H1 (cell line): Measurements from ENCODE around the gene PRKAR1B. TPM values are rescaled to one million over a fixed set of nuclear protein-coding genes. Genes with fewer than 3 reads are reported as not detected.

Experiments
- CTCF ChIA-PET: fragments of 300-600 bp; sonication (Branson Sonifier 250); formaldehyde crosslinking; loops from one replicate; lab custom pipeline; 2021; ENCODE audit not compliant: partially characterized antibody; lab: Charles Lee
- POLR2A ChIA-PET: fragments of 300-600 bp; sonication (Branson Sonifier 250); formaldehyde crosslinking; loops from one replicate; lab custom pipeline; 2021; ENCODE audit warnings: inconsistent platforms; ENCODE audit not compliant: partially characterized antibody; lab: Charles Lee
- DNase-seq, 2 experiments: peaks; one replicate each; pipeline versions ENCODE4 v3.0.0 to v3.0.0-alpha.2; 2010 to 2022; ENCODE audit warnings: low spot score in 2 of 2, low read depth in 1 of 2, mixed read lengths in 1 of 2
- FAIRE-seq: peaks from 2 replicates; lab custom pipeline; 2011; peaks lifted over from hg19 to GRCh38; lab: Jason Lieb, UNC
- H2AFZ ChIP-seq: 2 replicates; pipeline ENCODE4 v1.8.1; 2012; ENCODE audit warnings: low read length, inconsistent platforms
- H2AK5ac ChIP-seq: 2 replicates; pipeline ENCODE4 v1.6.1; 2013; ENCODE audit warnings: low read depth, low read length
- H2BK120ac ChIP-seq: replicated peaks from 2 replicates; pipeline ENCODE3; 2013; ENCODE audit warnings: low read depth, low read length, inconsistent platforms
- H2BK12ac ChIP-seq: 2 replicates; pipeline ENCODE4 v1.6.1; 2013; ENCODE audit warnings: low read depth, low read length
- H2BK15ac ChIP-seq: 2 replicates; pipeline ENCODE4 v1.6.1; 2013; ENCODE audit warnings: low read length
- H2BK20ac ChIP-seq: 2 replicates; pipeline ENCODE4 v1.6.1; 2013; ENCODE audit warnings: low read length
- H2BK5ac ChIP-seq: 2 replicates; pipeline ENCODE4 v1.6.1; 2013; ENCODE audit warnings: low read depth, low read length
- H3K14ac ChIP-seq: 2 replicates; pipeline ENCODE4 v1.6.1; 2013; ENCODE audit warnings: inconsistent platforms; ENCODE audit not compliant: insufficient read length
- H3K18ac ChIP-seq: 2 replicates; pipeline ENCODE4 v1.6.1; 2013; ENCODE audit warnings: low read length; ENCODE audit errors: extremely low read depth
- H3K23ac ChIP-seq: 2 replicates; pipeline ENCODE4 v1.6.1; 2013; ENCODE audit warnings: inconsistent platforms; ENCODE audit not compliant: insufficient read length
- H3K23me2 ChIP-seq: 2 replicates; pipeline ENCODE4 v1.6.1; 2013; ENCODE audit warnings: low read depth, low read length
- H3K27ac ChIP-seq: 2 replicates; pipeline ENCODE4 v1.6.1; 2011; ENCODE audit warnings: low read depth, low read length, inconsistent platforms
- H3K27me3 ChIP-seq, 4 experiments: replicated peaks in 1 of 4; 1 replicate in 1 of 4; 2 replicates in 3 of 4; pipeline versions ENCODE4 v1.6.1 to v1.8.1; 2011 to 2013; ENCODE audit warnings: low read length in 3 of 4, mild to moderate bottlenecking in 3 of 4, inconsistent platforms in 2 of 4, mixed read lengths in 2 of 4, moderate library complexity in 1 of 4; ENCODE audit not compliant: control insufficient read depth in 3 of 4, insufficient read depth in 3 of 4; ENCODE audit errors: extremely low read depth in 1 of 4
- H3K36me3 ChIP-seq, 4 experiments: 2 replicates each; pipeline versions ENCODE4 v1.6.1 to v1.8.1; 2011 to 2013; ENCODE audit warnings: mild to moderate bottlenecking in 4 of 4, low read length in 3 of 4, moderate library complexity in 2 of 4, control low read depth in 1 of 4, inconsistent platforms in 1 of 4; ENCODE audit not compliant: insufficient read depth in 4 of 4, control insufficient read depth in 2 of 4
- H3K4ac ChIP-seq: replicated peaks from 2 replicates; pipeline ENCODE3; 2013; ENCODE audit warnings: low read length, low read depth, mixed read lengths, inconsistent platforms; ENCODE audit not compliant: insufficient read length
- H3K4me1 ChIP-seq, 4 experiments: replicated peaks in 1 of 4; 1 replicate in 1 of 4; 2 replicates in 3 of 4; pipeline versions ENCODE4 v1.6.1 to v1.8.1; 2011 to 2013; ENCODE audit warnings: low read length in 3 of 4, inconsistent platforms in 2 of 4, mixed read lengths in 1 of 4; ENCODE audit not compliant: insufficient read depth in 4 of 4, control insufficient read depth in 3 of 4
- H3K4me2 ChIP-seq, 2 experiments: 2 replicates each; pipeline versions ENCODE4 v1.6.1 to v1.8.1; 2011 to 2013; ENCODE audit warnings: low read depth in 2 of 2, low read length in 2 of 2, control low read depth in 1 of 2, inconsistent platforms in 1 of 2, mild to moderate bottlenecking in 1 of 2; ENCODE audit not compliant: insufficient read depth in 1 of 2
- H3K4me3 ChIP-seq, 4 experiments: fragments of 200-600, 300-600 bp in 1 of 4; sonication (generic), shearing (Covaris generic), sonication (Bioruptor Twin) in 1 of 4; 2 replicates each; pipeline versions ENCODE4 v1.5.1 to v1.8.1; 2011 to 2016; ENCODE audit warnings: low read length in 4 of 4, low read depth in 3 of 4, control low read depth in 2 of 4, inconsistent platforms in 2 of 4, mild to moderate bottlenecking in 2 of 4, mixed read lengths in 1 of 4, moderate library complexity in 1 of 4; ENCODE audit not compliant: insufficient read depth in 2 of 4; ENCODE audit errors: extremely low read depth in 1 of 4
- H3K56ac ChIP-seq: replicated peaks from 2 replicates; pipeline ENCODE3; 2013; ENCODE audit warnings: low read depth, mild to moderate bottlenecking, mixed read lengths, low read length, inconsistent platforms; ENCODE audit not compliant: insufficient read length
- H3K79me1 ChIP-seq: 2 replicates; pipeline ENCODE4 v1.6.1; 2013; ENCODE audit warnings: low read depth, low read length, control low read depth
- H3K79me2 ChIP-seq, 2 experiments: 2 replicates each; pipeline versions ENCODE4 v1.6.1 to v1.8.1; 2012 to 2013; ENCODE audit warnings: low read length in 2 of 2, mild to moderate bottlenecking in 2 of 2, inconsistent platforms in 1 of 2; ENCODE audit not compliant: insufficient read depth in 2 of 2, control insufficient read depth in 1 of 2
- H3K9ac ChIP-seq, 4 experiments: replicated peaks in 1 of 4; 1 replicate in 1 of 4; 2 replicates in 3 of 4; pipeline versions ENCODE4 v1.6.1 to v1.8.1; 2011 to 2013; ENCODE audit warnings: low read depth in 3 of 4, low read length in 3 of 4, control low read depth in 2 of 4, mild to moderate bottlenecking in 2 of 4, moderate library complexity in 2 of 4, inconsistent platforms in 1 of 4; ENCODE audit errors: extremely low read depth in 1 of 4
- H3K9me3 ChIP-seq, 2 experiments: 2 replicates each; pipeline versions ENCODE4 v1.6.1 to v1.8.1; 2012 to 2013; ENCODE audit warnings: mild to moderate bottlenecking in 2 of 2, moderate library complexity in 2 of 2, control low read depth in 1 of 2, inconsistent platforms in 1 of 2, low read depth in 1 of 2, low read length in 1 of 2, mixed read lengths in 1 of 2; ENCODE audit not compliant: insufficient read depth in 2 of 2
- H4K20me1 ChIP-seq, 2 experiments: replicated peaks in 1 of 2; 2 replicates each; pipeline versions ENCODE3 to v1.8.1; 2011 to 2013; ENCODE audit warnings: inconsistent platforms in 2 of 2, low read length in 2 of 2, mild to moderate bottlenecking in 1 of 2; ENCODE audit not compliant: insufficient read depth in 2 of 2, control insufficient read depth in 1 of 2
- H4K5ac ChIP-seq: 2 replicates; pipeline ENCODE4 v1.6.1; 2013; ENCODE audit warnings: low read length, low read depth, mixed read lengths, inconsistent platforms; ENCODE audit not compliant: insufficient read length
- H4K8ac ChIP-seq: 2 replicates; pipeline ENCODE4 v1.8.0; 2013; ENCODE audit warnings: mild to moderate bottlenecking, moderate library complexity, low read length, inconsistent platforms; ENCODE audit not compliant: insufficient read depth; ENCODE audit errors: extremely low read depth
- H4K91ac ChIP-seq: replicated peaks from 2 replicates; pipeline ENCODE3; 2013; ENCODE audit warnings: low read length, mixed read lengths, inconsistent platforms; ENCODE audit not compliant: insufficient read length
- ASH2L ChIP-seq: fragments of 200-600, 300-600 bp; sonication (generic); IDR thresholded peaks from one replicate; pipeline ENCODE4 v1.7.1; 2017; ENCODE audit warnings: low read length
- ATF2 ChIP-seq: IDR thresholded peaks from 2 replicates; pipeline ENCODE4 v1.6.1; 2012; ENCODE audit warnings: low read length, inconsistent platforms
- CBX8 ChIP-seq: fragments of 300-800, 300-1000 bp; sonication (generic); IDR thresholded peaks from 2 replicates; pipeline ENCODE4 v1.7.1; 2016; ENCODE audit warnings: low read depth, low read length, borderline replicate concordance
- CEBPB ChIP-seq: IDR thresholded peaks from 2 replicates; pipeline ENCODE4 v1.6.1; 2012; ENCODE audit warnings: low read depth, low read length
- CHD2 ChIP-seq: IDR thresholded peaks from 2 replicates; pipeline ENCODE4 v1.6.1; 2012; ENCODE audit warnings: low read length, improper control_type of control experiment
- CREB1 ChIP-seq: IDR thresholded peaks from 2 replicates; pipeline ENCODE4 v1.6.1; 2012; ENCODE audit warnings: inconsistent platforms
- EGR1 ChIP-seq: IDR thresholded peaks from 2 replicates; pipeline ENCODE4 v1.6.1; 2011; ENCODE audit warnings: low read depth, low read length, borderline replicate concordance
- GTF2F1 ChIP-seq: IDR thresholded peaks from 2 replicates; pipeline ENCODE4 v1.6.1; 2012; ENCODE audit warnings: low read depth, low read length, improper control_type of control experiment, borderline replicate concordance
- HDAC6 ChIP-seq: IDR thresholded peaks from one replicate; pipeline ENCODE4 v1.7.1; 2012; ENCODE audit warnings: low read depth, mild to moderate bottlenecking, inconsistent platforms, low read length, moderate library complexity
- RBBP5 ChIP-seq: IDR thresholded peaks from 2 replicates; pipeline ENCODE4 v1.7.1; 2012; ENCODE audit warnings: low read depth, mild to moderate bottlenecking, inconsistent platforms, low read length, moderate library complexity, borderline replicate concordance
- RXRA ChIP-seq: IDR thresholded peaks from 2 replicates; pipeline ENCODE4 v1.6.1; 2011; ENCODE audit warnings: low read depth, mild to moderate bottlenecking, low read length, moderate library complexity; ENCODE audit not compliant: insufficient read depth
- YY1 ChIP-seq: IDR thresholded peaks from 2 replicates; pipeline ENCODE4 v1.6.1; 2011; ENCODE audit warnings: low read depth, mild to moderate bottlenecking, low read length
- whole genome bisulfite sequencing, 2 experiments: shearing (Covaris generic) in 1 of 2; methylation state at CpG; one replicate each; pipeline versions ENCODE4 v1.1.6 to v1.1.7; 2013 to 2015; ENCODE audit warnings: low lambda C conversion rate in 2 of 2, mixed read lengths in 2 of 2, inconsistent platforms in 1 of 2, low coverage in 1 of 2, missing lambda C conversion rate in 1 of 2; ENCODE audit not compliant: insufficient replicate concordance in 2 of 2, insufficient coverage in 1 of 2, insufficient read length in 1 of 2; ENCODE audit errors: extremely low coverage in 1 of 2, missing lambda C conversion rate in 1 of 2; 5-methylcytosine and 5-hydroxymethylcytosine counted together
- polyA plus RNA-seq, 7 experiments: library from polyadenylated mRNA; depleted of rRNA in 3 of 7; stranded (reverse) in 5 of 7; unstranded in 2 of 7; fragments of >200 nt in 5 of 7; fragments of 200-250 nt in 2 of 7; gene quantifications; 1 replicate in 5 of 7; 2 replicates in 1 of 7; 4 replicates in 1 of 7; pipeline versions ENCODE4 v1.2.1 to v1.2.3, GENCODE V29; 2011 to 2013; ENCODE audit warnings: missing spikeins in 2 of 7, mixed read lengths in 2 of 7
- total RNA-seq: library from RNA; stranded (reverse); fragmentation: NEBNext Ultra II Directional; extraction: Animal tissue kit (Norgen Biotek cat#: 25700); gene quantifications from 2 replicates; pipeline ENCODE4 v1.2.1, GENCODE V29; 2021
- TF ChIP-seq, protein P1 (sequence below): IDR thresholded peaks from 2 replicates; pipeline ENCODE4 v1.6.1; 2012; ENCODE audit warnings: inconsistent platforms

PRKAR1B gene
- total and polyA plus RNA-seq, 2 of the 8 experiments (the other 6 are each of a cell fraction or from before 2014, with no cell fraction given), result 12.3 to 55.7 TPM

DNA sequence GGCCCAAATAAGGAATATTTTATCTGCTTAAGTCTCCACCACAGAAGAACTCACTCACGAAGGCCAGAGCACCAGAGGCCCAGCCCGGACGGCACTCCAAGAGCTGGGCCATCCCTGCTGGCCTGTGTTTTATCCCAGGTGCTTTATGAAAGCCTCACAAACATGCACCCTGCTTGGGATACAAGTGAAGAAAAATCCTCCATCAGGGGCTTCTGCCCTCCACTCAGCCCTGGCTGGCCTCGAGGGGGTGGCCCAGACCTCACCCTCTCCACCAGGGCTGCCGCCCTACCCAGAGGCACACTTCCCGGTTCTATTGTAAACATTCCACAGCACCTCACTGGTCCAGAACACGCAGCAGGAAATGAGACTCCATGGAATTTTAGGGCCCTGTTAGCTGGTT is 20.4 kb downstream of the PRKAR1B start:
- Histone ChIP-seq H2BK20ac (no peak overlapping the region), H3K79me1 (peaks cover 3% of the 10 kb centered on the region), H3K14ac (no peak overlapping the region), H3K56ac (no peak overlapping the region), H2AK5ac (no peak overlapping the region), H4K91ac (no peak overlapping the region), H4K20me1 (no peaks in the 10 kb centered on the region), H2AFZ (no peak overlapping the region), H3K4me2 (no peak overlapping the region), H3K23ac (no peak overlapping the region), H3K27me3 (no peaks in the 10 kb centered on the region), H2BK12ac (no peak overlapping the region), H2BK5ac (no peak overlapping the region), H3K4ac (no peak overlapping the region), H4K5ac (no peak overlapping the region), H2BK15ac (no peak overlapping the region), H3K23me2 (no peaks in the 10 kb centered on the region), H3K18ac (no peak overlapping the region), H3K9me3 (peaks cover 0 to 4% of the 10 kb centered on the region in 2 experiments; a peak in 1 of 4 replicates), H3K36me3 (peaks cover 0 to 3% (median 1%) of the 10 kb centered on the region in 4 experiments; a peak in 3 of 8 replicates), H2BK120ac (no peak overlapping the region), H3K27ac (no peak overlapping the region), H3K79me2 (peaks cover 0 to 31% of the 10 kb centered on the region in 2 experiments; a peak in 2 of 4 replicates), H3K9ac (no peak overlapping the region), H3K4me1 (no peaks in the 10 kb centered on the region; a peak in 1 of 7 replicates), H4K8ac (no peak overlapping the region), H3K4me3 (no peak overlapping the region)
- FAIRE-seq, result no peak
- ChIA-PET POLR2A (interaction anchor here (1.2 kb wide), 1 partner anchor 19 kb away, joined by 3 read pairs; the partner anchor contains the start of gene DNAAF5), CTCF (no interaction called here)
- 74% methylated on average over 7 of the region's 7 CpGs; no CpG with 5 or more reads in 1 of the 2 experiments for WGBS, 2 experiments
- no peak for DNase-seq
- TF ChIP-seq RXRA, result no peak
- no peak for TF ChIP-seq CHD2
- no peak for TF ChIP-seq CEBPB
- no peak for TF ChIP-seq GTF2F1
- TF ChIP-seq, protein P1, sequence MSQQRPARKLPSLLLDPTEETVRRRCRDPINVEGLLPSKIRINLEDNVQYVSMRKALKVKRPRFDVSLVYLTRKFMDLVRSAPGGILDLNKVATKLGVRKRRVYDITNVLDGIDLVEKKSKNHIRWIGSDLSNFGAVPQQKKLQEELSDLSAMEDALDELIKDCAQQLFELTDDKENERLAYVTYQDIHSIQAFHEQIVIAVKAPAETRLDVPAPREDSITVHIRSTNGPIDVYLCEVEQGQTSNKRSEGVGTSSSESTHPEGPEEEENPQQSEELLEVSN, result no peak
- no peak for TF ChIP-seq ASH2L
- TF ChIP-seq EGR1, result no peak
- no peak for TF ChIP-seq CBX8
- no peak for TF ChIP-seq CREB1
- TF ChIP-seq HDAC6, result no peak
- TF ChIP-seq YY1, result no peak
- TF ChIP-seq RBBP5, result no peak
- TF ChIP-seq ATF2, result no peak
